ENCODE data around the gene SART3.
"Not testable (repeated sequence)": the region's sequence is repeated elsewhere in the genome, so short reads cannot be mapped to it uniquely, and the experiment has no call there.

- TF ChIP-seq MAX (IDR thresholded peaks at IDR 0.05; ENCODE audit: low read depth); EP300 (IDR thresholded peaks at IDR 0.05; ENCODE audit: borderline replicate concordance in 1 of 2, low read depth in 1 of 2, low read length in 1 of 2); CTCF (IDR thresholded peaks at IDR 0.05); MEF2A (IDR thresholded peaks at IDR 0.05; ENCODE audit: borderline replicate concordance, low read depth); RCOR1 (IDR thresholded peaks at IDR 0.05; ENCODE audit: low read length); RXRA (IDR thresholded peaks at IDR 0.05; ENCODE audit: borderline replicate concordance, low read depth); REST (IDR thresholded peaks at IDR 0.05; ENCODE audit: low read depth, low read length); POLR2AphosphoS5 (IDR thresholded peaks at IDR 0.05; ENCODE audit: low read depth, low read length); NRF1 (IDR thresholded peaks at IDR 0.05; ENCODE audit: low read depth, low read length); GATA2 (CRISPR knock-in tag; IDR thresholded peaks at IDR 0.05); TEAD4 (IDR thresholded peaks at IDR 0.05; ENCODE audit: borderline replicate concordance, insufficient read depth); RAD21 (IDR thresholded peaks at IDR 0.05; ENCODE audit: low read length); SIN3A (IDR thresholded peaks at IDR 0.05; ENCODE audit: borderline replicate concordance, low read depth, low read length); RFX5 (IDR thresholded peaks at IDR 0.05; ENCODE audit: low read length): not testable (repeated sequence)
Measured at GRCh38 chr12:108574276-108574675, 13.3 kb upstream of the SART3 start.
